NCI-H526 (cell line): ENCODE results near the gene BORCS6.
A peak's percentile ranks its signal among the peaks of the same experiment; 100 is the strongest.

Experiments used
- DNase-seq, 2 experiments: peaks; one replicate each; lab custom pipeline; 2025; lab: John Stamatoyannopoulos, UW

BORCS6 gene

DNA sequence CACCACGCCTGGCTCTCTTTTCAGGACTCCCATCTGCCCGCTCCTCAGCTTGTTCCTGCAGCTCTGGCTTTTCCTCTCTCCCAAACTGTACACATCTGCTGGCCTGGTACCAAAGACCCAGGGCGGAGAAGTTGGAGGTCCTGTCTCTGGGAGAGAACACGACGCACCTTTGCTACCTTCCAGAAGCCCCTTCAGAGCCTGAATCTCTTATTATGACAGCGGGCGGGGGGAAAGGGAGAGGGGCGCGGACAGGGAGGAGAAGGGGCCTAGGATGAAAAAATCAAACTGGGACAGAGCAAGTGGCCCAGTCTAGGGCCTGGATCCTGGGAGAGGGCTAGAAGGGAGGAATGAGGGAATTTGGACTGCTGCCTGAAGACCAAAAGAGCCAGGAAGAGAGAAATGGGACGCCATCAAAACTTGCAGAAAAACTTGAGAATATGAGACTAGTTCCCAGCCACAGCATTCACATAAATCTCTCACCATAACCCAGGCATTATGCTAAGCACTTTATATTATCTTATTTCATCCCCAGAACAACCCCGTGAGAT, 35.3 kb downstream of the BORCS6 start:
- no peak for DNase-seq

DNA sequence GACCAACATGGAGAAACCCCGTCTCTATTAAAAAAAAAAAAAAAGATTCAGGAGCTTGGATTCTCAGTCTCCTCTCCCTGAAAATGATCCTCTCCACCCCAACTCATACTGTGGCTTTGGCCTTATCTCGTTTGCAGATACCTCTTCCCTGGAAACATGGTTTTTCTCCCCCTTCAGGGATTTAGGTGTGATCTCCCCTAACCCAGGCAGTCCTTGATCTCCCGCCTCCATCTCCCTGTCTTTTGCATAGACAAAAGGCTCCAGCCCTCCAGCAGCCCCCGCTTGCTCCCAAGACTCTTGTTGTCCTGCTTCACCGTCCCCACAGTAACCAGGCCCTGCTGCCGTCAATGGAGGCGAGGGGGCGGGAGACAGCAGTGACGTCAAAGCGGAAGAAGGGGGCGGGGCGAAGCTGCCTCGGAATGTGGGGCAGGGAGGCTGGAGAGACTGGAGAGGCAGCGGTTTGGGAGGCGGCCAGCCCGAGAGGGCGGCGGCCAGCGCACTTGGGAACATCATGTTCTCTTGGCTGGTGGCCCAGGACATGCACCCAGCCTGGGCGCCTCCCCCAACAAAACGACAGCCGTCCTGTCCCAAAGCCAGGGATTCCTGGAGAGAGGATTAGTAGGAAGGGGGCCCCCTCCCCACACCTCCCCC, 35.9 kb downstream of the BORCS6 start:
- DNase-seq: peak in 1 of 2 experiments; percentile 53

DNA sequence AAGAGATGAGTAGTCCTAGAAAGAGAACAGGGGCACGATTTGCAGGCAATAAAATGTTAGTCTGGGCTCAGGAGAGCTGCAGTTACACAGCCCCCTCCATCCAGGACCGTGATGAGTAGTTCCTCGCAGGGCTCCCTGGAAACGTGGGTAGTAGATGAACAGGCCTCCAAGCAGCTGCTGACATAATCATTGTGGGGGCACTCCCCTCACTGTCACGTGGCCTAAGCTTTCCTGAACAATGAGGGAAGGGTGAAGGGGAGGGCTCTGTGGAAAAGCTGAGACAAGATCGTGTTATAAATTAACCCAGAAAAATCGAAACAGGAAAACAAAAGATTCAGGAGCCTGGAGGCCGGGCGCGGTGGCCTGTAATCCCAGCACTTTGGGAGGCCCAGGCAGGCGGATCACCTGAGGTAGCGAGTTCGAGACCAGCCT, 36.4 kb downstream of the BORCS6 start:
- no peak for DNase-seq

DNA sequence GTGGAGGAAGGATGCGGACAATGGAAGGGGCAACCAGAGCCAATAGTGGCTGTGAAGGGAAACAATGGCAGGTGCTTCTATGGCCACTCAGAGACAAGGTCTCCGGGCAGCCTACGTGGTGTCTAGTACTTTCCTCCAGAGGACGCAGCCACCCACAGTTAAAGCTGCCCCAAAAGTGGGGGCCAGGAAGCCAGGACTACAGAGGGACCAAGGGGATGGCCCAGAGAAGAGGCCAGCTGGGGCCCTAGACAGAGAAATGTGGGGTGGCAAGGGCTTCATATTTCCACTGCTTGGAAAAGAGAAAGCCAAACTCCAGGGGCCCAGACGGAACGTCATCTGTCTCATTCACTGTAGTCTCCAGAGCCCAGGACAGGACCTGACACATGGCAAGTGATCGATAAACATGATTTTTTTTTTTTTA, 36.9 kb downstream of the BORCS6 start:
- no peak for DNase-seq

DNA sequence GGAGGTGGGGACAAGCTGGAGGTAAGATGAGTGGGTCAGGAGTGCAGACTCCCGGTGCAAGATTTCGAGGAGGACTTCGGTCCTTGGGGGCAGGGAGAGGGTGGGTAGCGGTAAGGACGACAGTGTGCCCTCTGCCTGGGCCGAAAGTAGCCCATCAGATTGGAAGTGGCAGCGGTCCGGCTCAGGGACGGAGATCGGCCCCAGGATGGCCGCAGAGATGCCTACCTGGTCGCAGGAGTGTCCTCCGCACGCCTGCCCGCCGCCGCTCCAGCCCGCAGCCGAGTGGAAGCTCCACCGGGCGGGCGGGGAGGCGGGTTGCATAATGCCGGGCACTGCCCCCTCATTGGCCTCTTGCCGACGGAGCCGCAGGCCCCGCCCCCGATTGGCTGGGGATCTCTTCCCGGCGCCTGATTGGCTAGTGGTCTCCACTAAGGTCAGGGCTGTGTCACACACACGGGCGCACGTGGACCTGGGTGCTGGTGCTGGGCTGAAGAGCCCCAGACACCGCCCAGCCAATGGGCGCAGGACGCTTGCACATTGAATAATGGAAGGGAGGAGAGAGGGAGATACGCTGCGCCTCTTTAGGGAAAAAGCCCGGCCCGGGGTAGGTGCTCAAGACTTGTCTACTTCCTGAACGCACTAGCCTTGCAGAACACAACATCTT, 37.7 kb downstream of the BORCS6 start, which contains the start of gene PER1:
Gene PER1 (minus strand): TSS at position 293 of the 664 bp plus-strand sequence. CDS start 1,698 bp downstream, outside the sequence.
- peak; percentile 63 to 93 for DNase-seq

DNA sequence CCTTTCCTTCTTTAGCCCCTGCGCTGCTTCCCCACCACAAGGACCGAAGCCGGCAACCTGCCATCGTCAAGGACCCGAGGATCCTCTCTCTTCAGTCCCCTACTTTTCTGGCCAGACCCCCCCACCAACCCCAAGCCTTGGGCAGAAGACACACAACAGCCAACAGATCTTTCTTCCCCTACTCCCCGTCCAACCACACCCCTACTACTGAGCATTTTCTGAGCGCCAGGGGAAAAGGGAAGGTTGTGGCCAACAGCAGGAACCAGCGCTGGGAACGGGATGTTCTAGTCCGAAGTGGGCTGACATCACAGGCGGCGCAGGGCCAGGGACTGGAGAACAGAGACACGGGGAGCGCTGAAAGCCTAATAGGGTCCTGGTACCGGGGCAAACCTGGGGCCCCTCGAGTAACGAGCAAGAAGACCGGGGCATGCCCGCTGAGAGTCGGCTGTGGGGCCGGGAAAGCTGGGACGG, 38.3 kb downstream of the BORCS6 start:
- peak in 1 of 2 experiments; percentile 26 for DNase-seq

DNA sequence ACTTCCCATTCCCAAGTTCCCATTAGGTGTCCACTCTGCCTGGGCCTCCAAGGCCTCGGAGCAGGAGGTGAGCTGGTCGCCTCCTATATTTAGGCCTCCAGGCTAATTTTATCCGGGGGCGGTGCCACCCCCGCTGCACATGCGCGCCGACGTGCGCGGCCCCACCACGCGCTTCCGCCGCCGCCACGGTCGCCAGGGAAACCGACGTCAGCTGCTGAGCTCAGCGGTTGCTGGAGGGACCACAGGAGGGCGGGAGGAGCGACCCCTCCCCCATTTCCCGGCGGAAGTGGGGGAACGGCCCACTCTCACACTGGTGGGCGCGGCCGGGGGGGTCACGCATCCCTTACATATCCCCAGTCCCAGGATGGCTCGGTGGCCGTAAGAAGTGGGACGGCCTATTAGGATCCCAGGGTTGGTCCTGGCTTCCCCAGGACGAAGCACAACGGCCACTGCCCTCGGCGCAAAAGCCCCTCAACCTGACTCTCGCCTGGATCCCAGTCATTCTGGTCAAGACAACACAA, 38.8 kb downstream of the BORCS6 start:
- DNase-seq: peak in 1 of 2 experiments; percentile 69

DNA sequence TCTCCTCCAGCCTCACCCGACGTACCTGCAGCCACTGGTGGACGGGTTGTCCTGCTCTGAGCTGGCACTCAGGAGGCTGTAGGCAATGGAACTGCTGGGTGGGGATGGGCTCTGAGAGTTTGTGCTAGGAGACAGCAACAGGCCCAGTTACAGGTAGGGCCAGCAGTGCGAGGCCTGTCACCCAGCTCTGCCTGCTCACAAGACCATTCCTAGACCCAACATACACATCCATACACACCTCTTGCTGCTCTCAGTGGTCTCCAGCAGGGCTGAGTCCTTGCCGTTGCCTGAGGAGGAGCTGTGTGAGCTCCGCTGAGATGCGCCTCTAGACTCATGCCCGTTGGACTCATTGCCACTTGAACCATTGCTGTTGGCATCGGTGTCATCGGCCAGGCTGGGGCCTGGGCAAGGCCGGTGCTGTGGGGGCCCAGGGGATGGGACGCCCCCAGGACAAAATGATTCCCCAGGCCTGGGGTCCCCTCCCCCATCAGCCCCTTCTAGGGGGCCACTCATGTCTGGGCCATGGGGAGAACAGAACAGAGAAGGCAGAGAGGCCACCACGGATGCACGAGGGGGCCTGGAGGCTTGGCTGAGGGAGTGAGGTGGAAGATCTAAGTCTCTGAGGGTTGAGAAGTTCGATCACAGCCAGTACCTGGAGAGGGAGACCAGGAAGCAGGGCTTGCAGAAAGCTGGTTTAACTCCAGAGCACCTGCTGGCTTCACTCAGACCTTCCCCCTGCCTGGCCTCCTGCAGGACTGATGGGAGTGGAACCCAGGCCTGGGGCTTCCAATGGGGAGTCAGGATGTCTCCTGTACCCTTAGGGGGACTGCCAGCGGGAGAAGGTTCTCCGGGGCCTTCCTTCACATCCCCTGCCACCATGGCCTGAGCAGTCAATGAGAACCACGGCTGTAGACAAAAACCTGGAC, 39.5 kb downstream of the BORCS6 start:
- DNase-seq: no peak

DNA sequence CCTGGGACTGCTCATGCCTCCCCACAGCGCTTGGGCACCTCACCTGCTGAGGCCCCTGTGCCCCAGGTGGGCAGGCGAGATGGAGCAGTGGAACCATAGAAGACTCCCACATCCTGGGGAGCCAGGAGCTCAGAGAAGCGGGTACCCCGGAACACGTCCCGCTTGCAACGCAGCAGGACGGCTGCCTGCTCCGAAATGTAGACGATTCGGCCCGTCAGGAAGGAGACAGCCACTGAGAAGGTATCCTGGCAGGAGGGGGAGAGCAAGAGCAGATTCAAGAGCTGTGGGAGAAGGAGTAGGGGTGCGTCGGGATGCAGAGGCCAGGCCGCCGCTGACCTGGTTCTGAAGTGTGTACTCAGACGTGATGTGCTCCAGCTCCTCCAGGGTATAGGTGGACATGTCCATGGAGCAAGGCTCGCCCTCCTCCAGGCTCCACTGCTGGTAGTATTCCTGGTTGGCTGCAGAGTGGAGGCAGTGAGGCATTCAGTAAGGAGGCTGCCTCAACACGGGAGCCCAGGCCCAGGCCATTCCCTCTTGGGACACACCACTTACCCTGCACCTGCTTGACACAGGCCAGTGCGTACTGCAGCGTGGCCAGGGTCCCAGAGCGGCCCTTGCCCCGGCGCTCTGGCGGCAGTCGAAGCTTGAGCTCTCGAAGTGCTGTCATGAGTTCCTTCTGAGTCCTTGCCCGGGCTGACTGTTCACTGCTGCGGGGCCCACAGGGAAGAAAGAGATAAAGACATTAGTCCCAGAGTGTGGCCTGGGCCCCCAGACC, 40.4 kb downstream of the BORCS6 start:
- DNase-seq: no peak

DNA sequence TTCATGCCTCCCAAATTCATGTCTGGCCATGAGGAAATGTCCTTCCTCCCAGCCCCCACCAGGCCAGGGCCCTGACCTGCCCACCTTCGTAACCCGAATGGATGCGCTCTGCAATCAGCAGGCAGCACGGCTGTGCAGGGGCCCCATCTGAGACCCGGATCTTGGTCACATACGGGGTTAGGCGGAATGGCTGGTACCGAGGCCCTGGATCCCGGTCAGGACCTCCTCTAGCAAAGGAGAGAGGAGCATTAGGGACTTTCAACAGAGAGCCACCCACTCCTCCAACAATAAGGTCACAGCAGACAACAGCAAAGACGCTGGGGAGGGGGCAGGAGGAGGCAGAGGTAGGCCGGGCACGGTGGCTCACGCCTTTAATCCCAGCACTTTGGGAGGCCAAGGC, 41.4 kb downstream of the BORCS6 start:
- no peak for DNase-seq

DNA sequence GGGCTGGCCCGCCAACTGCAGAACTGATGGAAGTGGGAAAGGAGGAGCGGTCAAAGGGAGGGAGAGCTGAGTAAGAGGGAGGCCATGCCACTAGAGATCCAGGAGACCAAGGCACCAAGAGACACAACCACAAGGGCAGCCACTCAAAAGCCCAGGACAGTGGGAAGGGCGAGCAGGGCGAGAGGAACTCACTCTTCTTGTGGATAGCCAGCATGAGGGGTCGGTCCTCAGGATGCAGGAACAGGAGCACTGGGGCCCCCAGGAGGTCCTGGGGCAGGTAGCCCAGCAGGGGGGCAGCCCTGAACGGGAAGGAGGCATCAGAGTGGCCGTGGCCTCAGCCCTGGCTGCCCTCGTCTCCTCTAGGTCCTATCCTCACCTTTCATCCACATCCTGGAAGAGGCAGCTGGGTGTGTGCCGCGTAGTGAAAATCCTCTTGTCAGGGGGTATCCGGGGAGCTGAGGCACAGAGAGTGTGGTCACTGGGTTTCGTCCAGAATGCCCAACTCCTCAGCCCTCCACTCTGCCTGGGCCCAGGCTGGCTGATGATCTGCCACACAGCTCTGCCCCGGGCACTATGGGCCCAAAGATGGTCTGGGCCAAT, 42.1 kb downstream of the BORCS6 start:
- no peak for DNase-seq

DNA sequence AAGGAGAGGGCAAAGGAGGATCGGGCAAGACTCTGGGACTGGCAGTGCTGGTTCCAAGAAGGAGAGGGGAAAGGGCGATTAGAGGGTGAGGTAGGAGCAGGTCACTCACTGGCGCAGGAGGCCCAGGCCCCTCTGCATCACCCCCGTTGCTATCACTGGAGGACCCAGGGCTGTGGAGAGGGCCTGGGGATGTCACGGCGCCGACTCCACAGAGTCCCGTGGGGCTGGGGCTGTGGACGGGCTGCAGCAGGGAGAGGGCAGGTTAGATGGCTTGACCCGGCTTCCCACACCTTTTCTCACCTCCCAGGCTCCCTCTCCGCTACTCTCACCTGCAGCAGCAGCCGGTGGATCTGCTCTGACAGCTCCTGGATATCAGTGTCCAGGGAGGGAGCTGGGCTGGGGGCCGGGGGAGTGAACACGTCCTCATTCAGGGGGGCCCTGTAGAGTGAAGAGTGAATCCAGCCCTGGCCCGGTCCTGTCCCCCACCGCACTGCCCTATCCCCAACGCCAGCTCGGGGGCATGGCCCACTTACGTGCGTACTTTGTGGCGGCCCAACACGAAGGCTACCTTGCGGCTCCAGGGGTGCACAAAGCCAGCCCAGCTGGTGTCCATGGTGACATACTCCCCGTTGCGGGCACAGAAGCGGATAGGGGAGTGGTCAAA, 42.7 kb downstream of the BORCS6 start:
- DNase-seq: no peak

DNA sequence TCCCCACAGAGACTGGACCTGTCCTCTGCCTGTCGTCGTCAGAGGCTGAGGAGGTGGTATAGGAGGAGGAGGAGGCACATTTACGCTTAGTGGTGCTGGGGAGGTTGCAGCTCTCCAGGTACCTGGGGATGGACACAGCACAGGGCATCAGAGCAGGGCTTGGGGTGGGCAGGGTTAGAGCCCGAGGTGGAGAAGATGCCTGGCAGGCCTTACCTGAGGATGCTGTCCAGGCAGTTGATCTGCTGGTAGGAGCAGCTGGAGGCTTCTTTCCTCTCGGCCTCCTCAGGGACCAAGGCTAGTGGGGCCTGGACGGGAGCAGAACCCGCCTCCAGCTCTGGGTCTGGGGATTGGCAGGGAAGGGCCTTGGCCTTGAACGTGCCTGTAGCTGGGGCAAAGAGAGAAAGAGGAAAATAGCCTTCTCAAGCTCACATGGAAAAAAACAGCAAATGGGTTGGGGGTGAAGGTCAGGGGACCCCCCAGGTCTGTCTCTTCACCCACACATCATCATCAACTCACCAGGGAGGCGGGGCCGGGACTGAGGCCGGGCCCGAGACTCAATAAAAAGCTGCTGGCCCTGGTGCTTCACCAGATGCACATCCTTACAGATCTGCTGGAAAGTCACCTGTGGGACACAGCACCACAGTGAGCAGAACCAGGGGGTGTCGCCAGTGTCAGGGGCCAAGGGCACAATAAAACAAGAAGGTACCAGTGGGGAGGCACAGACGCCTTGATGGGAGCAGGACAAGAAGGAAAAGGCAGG, 43.4 kb downstream of the BORCS6 start:
- no peak for DNase-seq

DNA sequence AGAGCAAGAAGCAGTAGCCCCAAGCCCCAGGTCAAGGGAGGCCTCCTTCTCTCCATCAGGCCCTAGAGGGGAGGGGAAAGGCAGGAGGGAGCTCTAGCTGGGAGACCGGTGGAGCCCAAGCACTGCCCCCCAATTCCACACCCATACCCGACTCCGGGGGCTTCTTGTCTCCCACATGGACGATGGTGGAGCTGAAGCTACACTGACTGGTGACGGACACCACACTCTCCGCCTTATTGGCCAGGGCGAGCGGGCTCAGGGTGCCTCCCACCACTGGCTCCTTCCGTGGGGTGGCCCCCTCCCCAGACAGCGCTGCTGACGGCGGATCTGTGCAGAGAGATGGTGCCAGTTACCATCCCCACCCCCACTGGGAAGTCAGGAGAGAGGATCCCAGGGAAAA, 44.2 kb downstream of the BORCS6 start:
- DNase-seq: no peak

DNA sequence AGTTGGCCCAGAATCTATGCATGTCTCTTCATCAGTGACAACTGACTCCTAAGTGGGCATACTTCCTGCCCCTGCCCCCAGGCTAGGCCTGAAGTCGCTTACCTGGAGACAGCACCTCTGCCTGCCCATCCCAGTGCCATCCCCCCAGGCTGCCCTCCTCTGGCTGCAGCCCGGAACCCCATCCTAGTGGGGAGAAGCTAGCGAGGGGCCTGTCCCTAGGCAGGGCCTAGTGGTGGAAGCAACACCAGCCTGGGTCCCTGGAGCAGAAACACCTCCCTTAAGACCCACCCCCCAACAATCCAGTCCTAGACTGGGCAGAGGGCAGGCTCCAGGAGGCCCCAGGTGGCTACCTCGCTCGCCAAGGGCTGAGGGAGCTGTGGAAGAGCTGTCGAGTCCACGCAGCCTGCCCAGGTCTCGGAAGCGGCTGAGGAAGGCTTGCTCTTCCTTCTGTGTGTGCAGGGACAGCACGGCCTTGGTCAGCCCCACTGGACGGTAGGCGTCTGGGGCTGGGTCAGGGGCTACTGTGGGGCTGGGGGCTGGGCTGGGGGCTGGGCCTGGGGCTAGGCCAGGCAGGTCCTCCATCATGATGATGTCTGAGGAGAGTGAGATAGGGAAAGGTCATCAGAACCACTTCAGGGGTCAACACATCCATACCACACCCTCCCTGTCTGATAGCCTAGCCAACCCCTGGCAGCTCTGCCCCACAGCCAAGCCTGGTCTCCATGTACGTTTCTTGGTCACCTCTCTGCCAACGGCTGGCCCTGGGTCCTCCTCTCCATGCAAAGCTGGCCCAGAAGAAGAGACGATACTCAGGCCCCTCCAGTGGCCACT, 45.4 kb downstream of the BORCS6 start:
- DNase-seq: no peak

DNA sequence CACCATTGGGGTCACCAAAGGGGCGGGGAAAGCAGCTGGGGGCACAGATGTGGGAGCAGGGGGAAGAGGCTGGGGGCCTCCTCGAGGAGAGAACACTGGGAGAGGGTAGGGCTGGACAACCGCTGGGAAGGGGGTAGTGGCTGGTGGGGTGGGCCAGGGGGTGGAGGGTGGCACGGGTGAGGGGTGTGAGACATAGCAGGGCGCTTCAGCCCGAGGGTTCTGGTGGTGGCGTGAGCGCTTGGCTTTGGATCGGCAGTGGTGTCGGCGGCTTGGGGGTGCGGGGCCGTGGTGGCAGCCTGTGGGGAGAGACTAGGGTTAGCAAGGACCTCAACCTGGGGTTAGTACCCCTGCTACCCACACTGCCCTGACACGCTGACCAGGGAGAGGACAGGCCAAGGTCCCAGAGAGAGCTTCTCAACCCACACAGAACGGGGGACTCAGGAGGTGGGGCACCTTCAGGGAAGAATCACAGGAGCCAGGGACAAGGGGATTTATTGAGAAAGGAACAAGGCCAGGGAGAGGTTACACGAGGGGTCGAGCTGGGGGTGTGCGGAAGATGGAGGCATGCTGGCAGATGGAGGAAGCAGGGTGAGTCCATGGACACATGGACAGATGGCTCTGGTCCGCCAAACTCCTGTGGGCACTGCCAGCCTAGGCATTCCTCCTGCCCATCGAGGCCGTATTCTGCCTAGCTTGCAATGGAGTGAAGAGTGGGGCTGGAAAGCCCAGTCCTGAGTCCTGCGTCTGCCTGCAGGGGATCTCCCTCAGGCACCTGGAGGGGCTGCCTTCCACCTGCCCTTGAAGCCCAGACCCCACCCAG, 46.2 kb downstream of the BORCS6 start:
- no peak for DNase-seq

DNA sequence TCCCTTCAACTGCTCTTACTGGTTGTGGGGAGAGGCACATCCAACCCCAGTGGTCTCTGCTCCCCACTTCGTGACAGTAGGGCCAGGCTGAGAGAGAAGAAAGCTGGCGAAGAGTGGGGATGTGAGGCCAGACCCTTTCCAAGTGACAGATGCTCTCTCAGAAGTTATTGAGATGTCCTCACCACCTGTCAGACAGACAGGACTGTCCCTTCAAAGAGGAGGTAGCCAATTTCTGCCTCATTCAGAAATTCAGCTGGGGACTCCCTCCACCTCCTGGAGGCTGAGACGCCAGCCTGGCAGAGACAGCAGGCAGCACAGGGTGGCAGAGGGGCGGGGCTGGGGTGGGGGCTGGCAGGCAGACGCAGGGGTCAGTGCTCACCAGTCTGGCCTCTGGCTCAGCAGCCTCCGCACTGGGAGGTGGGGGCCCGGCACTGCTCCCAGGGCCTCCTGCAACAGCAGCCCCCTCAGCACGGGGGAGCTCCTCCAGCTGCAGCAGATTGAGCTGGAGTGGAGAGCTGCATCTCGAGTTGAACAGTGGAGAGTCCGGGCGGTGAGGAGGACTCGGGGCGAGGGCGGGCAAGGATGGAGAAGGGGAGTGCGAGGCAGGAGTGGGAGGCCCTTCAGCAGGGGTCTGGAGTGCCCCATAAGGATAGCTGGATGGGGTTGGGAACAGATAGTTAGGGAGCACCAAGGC, 46.9 kb downstream of the BORCS6 start:
- no peak for DNase-seq
